Left renal cortex interstitium (tissue), 4 donors: ENCODE measurements around the gene ACTG1. TPM values are rescaled to one million over a fixed set of nuclear protein-coding genes. Genes with fewer than 3 reads are reported as not detected.

Experiments used
- DNase-seq, 4 donors: peaks; one replicate each; pipeline ENCODE4 v3.0.0-alpha.2; 2013; ENCODE audit warnings: low read depth in 4 of 4, low spot score in 2 of 4, missing footprints in 1 of 4
- polyA plus RNA-seq, 4 donors: library from polyadenylated mRNA; unstranded; fragments of 120-200 nt; gene quantifications; one replicate each; pipeline ENCODE4 v1.2.1, GENCODE V29; 2013; ENCODE audit not compliant: insufficient read length in 4 of 4

Gene ACTG1
- polyA plus RNA-seq, 4 donors: 2,963 to 3,733 (median 3,267) TPM

GRCh38 chr17:81483085-81483861 is 29.3 kb downstream of the ACTG1 start:
- DNase-seq: no peak

- no peak for DNase-seq
Observed at GRCh38 chr17:81482673-81483072, 29.9 kb downstream of the ACTG1 start.

- DNase-seq: no peak
Observed at GRCh38 chr17:81481815-81482505, 30.6 kb downstream of the ACTG1 start.

- DNase-seq: peak in 1 of 4 donors; percentile 58
Observed at GRCh38 chr17:81481073-81481799, 31.4 kb downstream of the ACTG1 start.

GRCh38 chr17:81480140-81481072 is 32.2 kb downstream of the ACTG1 start:
- DNase-seq: no peak

GRCh38 chr17:81479175-81480071 is 33.2 kb downstream of the ACTG1 start:
- DNase-seq: no peak

GRCh38 chr17:81478119-81478518 is 34.5 kb downstream of the ACTG1 start:
- DNase-seq: no peak

GRCh38 chr17:81477173-81477572 is 35.4 kb downstream of the ACTG1 start:
- no peak for DNase-seq

- DNase-seq: no peak
Observed at GRCh38 chr17:81476635-81477034, 36.0 kb downstream of the ACTG1 start.

GRCh38 chr17:81476097-81476496 is 36.5 kb downstream of the ACTG1 start:
- no peak for DNase-seq

- DNase-seq: no peak
Observed at GRCh38 chr17:81474958-81475357, 37.6 kb downstream of the ACTG1 start.

GRCh38 chr17:81473019-81473418 is 39.6 kb downstream of the ACTG1 start:
- DNase-seq: no peak

- DNase-seq: peak in 1 of 4 donors; percentile 69
Observed at GRCh38 chr17:81471818-81472456, 40.7 kb downstream of the ACTG1 start.

- no peak for DNase-seq
Observed at GRCh38 chr17:81470944-81471817, 41.4 kb downstream of the ACTG1 start.

- no peak for DNase-seq
Observed at GRCh38 chr17:81470270-81470943, 42.2 kb downstream of the ACTG1 start.

GRCh38 chr17:81469266-81469665 is 43.3 kb downstream of the ACTG1 start:
- no peak for DNase-seq

- no peak for DNase-seq
Observed at GRCh38 chr17:81468770-81469121, 43.9 kb downstream of the ACTG1 start.
